Retinal pigment epithelial cell (primary cell): ENCODE data around the gene MAP7.
"Not testable (repeated sequence)": the region's sequence is repeated elsewhere in the genome, so short reads cannot be mapped to it uniquely, and the experiment has no call there.

Source experiments
- DNase-seq: peaks from one replicate; pipeline ENCODE4 v3.0.0-alpha.2; 2010; ENCODE audit warnings: low read depth
- H3K4me3 ChIP-seq: 2 replicates; pipeline ENCODE4 v1.5.1; 2011; ENCODE audit warnings: mild to moderate bottlenecking, low read length, control low read depth, moderate library complexity
- CTCF ChIP-seq: conservative IDR thresholded peaks from 2 replicates; pipeline ENCODE4 v1.5.1; 2011; ENCODE audit warnings: low read depth, low read length, control low read depth, inconsistent platforms

The MAP7 gene

DNA sequence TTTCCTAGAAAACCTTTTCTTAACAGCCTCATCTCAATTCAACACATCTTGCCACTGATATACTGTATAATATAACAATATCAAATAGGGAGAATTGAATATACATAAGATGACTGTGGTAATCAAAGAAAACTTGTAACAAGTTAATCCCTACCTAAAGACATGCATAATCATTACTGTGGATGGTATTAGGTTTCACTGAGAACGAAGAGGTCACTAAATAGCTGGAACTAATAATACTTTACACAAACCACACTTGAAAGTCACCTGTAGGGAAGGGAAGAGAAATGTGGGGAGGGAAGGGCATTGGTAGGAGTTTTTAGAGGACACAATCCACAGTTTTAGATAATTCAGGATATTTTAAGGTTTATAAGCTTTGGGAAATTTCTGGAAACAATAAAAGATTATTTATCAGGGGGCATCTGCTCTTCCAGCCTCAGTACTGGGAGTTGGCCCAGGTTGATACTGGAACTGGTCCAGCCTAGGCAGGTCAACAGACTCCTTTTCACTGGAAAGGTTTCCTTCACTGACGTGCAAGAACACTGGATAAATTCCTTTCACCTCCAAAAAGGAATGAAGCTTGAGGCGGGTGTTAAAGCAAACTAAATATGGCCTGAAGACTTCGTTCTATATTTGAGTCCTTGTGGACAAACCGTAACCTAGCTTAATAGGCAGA lies 44.0 kb downstream of the MAP7 start:
- no peak for TF ChIP-seq CTCF
- DNase-seq = no peak
- H3K4me3 ChIP-seq = no peak overlapping the region

DNA sequence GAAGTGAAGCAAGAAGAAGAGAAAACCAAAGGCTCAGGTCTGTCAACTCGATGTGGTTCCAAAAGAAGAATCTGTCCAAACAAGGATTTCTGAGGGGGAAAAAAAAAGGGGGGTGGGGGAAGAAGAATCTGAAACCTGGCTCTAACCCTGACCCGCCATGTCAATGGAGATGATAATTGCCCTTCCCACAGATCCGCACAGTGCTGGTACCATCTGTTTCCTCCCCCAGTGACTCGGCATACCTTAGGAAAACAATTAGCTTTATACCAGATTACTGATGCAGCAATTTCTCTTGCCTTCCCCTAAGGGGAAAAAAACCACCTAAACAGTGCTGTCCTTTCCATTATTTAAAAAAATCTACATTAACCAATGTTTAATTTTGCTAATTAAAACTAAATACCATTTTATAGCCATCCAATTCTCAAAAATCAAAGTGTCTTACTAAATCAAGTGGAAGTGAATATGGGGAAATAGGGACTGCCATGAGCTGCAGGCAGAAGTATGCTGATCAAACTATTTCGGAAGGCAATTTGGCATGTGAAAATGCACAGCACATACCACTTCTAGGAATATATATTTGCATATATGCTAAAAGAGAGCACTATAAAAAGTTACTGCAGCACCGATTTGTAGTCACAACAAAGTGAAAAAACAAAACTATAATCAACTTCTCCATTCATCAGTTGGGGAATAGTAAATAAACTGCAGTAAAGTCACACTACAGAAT lies 46.8 kb downstream of the MAP7 start:
- TF ChIP-seq CTCF = no peak
- no peak for DNase-seq
- no peak overlapping the region for H3K4me3 ChIP-seq

GRCh38 chr6:136502786-136503185 lies 47.4 kb downstream of the MAP7 start:
- H3K4me3 ChIP-seq = no peak overlapping the region
- no peak for TF ChIP-seq CTCF
- no peak for DNase-seq

GRCh38 chr6:136501514-136501913 lies 48.7 kb downstream of the MAP7 start:
- TF ChIP-seq CTCF = no peak
- no peak for DNase-seq
- H3K4me3 ChIP-seq = no peak overlapping the region

DNA sequence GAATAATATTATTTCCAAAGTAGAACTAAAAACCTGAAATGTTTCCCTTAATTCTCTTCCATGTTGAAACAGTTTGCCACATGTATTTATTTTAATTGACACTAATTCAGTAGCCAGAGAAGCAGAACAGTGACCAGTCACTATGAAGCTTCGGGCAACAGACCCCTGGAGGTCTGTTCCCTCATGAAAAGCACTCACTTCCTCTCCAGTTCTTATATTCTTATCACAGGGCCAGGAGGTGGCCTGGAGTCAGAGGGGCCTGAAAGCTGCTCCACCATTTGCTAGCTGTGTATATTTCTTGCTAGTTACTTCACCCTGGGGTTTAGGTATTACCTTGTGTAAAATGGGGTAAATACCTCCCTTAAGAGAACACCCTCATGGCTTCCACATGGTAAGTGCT lies 49.1 kb downstream of the MAP7 start:
- TF ChIP-seq CTCF = no peak
- DNase-seq = no peak
- no peak overlapping the region for H3K4me3 ChIP-seq

GRCh38 chr6:136500414-136500813 lies 49.8 kb downstream of the MAP7 start:
- H3K4me3 ChIP-seq = no peak overlapping the region
- DNase-seq = no peak
- no peak for TF ChIP-seq CTCF

- TF ChIP-seq CTCF = no peak
- DNase-seq = no peak
- H3K4me3 ChIP-seq = no peak overlapping the region
Measured at GRCh38 chr6:136499370-136499769, 50.9 kb downstream of the MAP7 start.

DNA sequence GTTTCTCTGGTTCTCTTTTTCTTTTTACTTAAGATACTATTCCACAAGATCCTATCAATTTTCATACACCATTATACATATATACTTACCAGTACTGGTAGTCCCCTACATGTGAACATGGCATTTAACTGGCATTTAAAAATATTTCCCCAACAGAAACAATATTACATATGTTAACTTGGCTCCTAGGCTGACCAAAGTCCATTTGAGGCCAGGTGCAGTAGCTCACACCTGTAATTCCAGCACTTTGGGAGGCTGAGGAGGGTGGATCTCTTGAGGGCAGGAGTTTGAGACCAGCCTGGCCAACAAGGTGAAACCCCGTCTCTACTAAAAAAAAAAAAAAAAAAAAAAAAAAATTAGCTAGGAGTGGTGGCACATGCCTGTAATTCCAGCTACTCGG lies 53.8 kb downstream of the MAP7 start:
- not testable (repeated sequence) for DNase-seq, H3K4me3 ChIP-seq
